GM10248 (cell line): ENCODE data around the gene ODAD2.

ENCODE experiments used
- CTCF ChIA-PET: fragments of 300-600 bp; sonication (Branson Sonifier 250); formaldehyde crosslinking; extraction: SDS; loops from one replicate; lab custom pipeline; 2021; ENCODE audit warnings: antibody characterized with exemption; lab: Yijun Ruan, JAX
- POLR2A ChIA-PET: fragments of 350-650 bp; sonication (Branson Sonifier 250); formaldehyde crosslinking; extraction: SDS; loops from one replicate; lab custom pipeline; 2020; ENCODE audit warnings: antibody characterized with exemption; lab: Yijun Ruan, JAX
- DNase-seq: peaks from one replicate; pipeline ENCODE4 v3.0.0; 2012; ENCODE audit errors: extremely low spot score
- CTCF ChIP-seq: IDR thresholded peaks from 2 replicates; pipeline ENCODE4 v1.5.1; 2012; ENCODE audit warnings: mild to moderate bottlenecking, low read depth; ENCODE audit errors: extremely low read depth, missing control alignments, control extremely low read depth

The ODAD2 gene

GRCh38 chr10:27893358-27893954 is 105.4 kb downstream of the ODAD2 start:
- DNase-seq, result no peak
- CTCF ChIA-PET, result no interaction called here
- no peak for TF ChIP-seq CTCF
- POLR2A ChIA-PET, result no interaction called here

DNA sequence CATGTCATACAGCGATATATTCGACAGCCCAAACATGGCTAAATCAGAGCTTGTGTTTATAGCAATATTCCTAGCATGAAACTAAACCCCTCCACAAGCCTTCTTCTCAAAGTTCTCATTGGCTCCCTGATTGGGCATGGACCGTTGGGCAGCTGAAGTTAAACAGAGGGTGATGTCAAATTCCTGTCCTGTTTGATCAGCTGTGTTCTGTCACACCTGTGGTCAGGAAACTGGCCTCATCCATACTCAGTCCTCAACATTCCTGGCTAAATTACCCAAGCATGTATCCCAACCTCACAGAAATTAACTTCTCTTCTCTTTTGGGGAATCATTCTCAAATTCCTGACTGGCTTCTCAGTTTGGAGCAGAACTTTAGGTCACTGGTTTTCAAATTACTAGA is 107.9 kb downstream of the ODAD2 start:
- ChIA-PET CTCF (no interaction called here), POLR2A (no interaction called here)
- TF ChIP-seq CTCF, result no peak
- DNase-seq, result no peak

DNA sequence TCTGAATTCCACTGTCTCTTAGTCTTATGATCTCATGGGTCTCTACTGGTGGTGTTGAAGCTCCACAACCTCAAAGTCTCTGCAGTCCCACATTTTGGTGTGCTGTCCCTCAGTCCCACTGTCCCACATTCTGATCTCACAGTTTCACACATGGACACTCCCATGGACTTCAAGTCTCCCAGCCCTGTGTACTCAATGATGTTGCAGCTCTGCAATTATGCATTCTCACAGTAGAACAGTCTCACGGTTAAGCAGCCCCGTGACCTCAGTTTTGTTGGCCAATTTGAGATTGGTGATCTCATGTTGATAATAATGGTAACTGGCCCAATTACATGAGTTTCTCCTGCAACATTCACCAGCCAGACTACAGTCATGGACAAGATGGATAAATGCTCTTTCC is 109.4 kb downstream of the ODAD2 start:
- ChIA-PET CTCF (no interaction called here), POLR2A (no interaction called here)
- no peak for TF ChIP-seq CTCF
- no peak for DNase-seq

DNA sequence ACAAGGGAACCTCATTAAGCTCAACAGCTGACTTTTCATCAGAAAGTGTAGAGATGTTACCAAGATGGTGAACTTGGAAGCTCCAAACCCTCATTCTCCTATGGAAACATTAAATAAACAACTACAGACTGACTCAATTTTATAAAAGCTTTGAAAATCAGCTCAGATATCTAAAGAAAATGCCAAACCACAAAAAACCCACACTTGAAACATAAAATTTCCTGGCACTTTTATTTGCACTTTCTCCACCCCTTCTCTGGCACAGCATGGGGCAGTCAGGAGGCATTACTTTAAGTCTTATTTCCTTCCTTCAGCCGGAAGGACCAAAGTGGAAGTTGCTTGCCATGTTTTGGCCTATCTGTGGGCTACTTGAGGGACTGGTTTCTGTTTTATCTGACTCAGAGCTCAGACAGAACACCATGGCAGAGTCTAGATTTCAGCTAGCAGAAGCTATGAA is 114.7 kb downstream of the ODAD2 start:
- DNase-seq, result no peak
- POLR2A ChIA-PET, result no interaction called here

DNA sequence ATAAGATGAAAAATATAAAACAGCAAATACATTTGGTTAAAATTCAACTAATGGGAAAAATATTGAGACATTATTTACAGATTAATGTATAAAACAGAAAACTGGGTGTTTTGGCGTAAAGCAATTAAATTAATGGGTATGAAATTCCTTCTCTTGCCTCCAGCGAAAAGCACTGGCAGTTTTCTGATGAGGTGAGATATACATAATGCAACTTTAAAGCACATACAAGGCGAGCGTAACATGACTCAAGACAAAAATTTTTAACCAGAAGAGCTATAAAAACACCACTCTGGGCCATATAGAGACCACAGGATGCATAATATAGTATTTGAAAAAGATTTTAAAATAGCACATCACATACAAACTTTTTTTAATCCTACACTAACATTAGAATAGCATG is 120.6 kb downstream of the ODAD2 start:
- POLR2A ChIA-PET, result no interaction called here
- no peak for DNase-seq
- TF ChIP-seq CTCF, result no peak
- CTCF ChIA-PET, result no interaction called here

More for the DNA sequence above, 114.7 kb downstream of the ODAD2 start:
- CTCF ChIA-PET, result interaction anchor here (1.0 kb wide), 1 partner anchor 10 kb away, joined by 3 read pairs; no protein-coding TSS in a partner anchor
- TF ChIP-seq CTCF, result no peak

- CTCF ChIA-PET, result interaction anchor here (1.2 kb wide), 1 partner anchor 14 kb away, joined by 3 read pairs; no protein-coding TSS in a partner anchor
- no peak for TF ChIP-seq CTCF
Observed at GRCh38 chr10:27865221-27865635, 133.7 kb downstream of the ODAD2 start.

More at GRCh38 chr10:27865221-27865635, 133.7 kb downstream of the ODAD2 start:
- POLR2A ChIA-PET, result no interaction called here
- no peak for DNase-seq
